Inferior parietal cortex (tissue), 1 donor: ENCODE measurements around the gene ARID3C.

ENCODE experiments used
- DNase-seq: peaks from one replicate; pipeline ENCODE4 v3.0.0-alpha.2; 2016; ENCODE audit errors: extremely low spot score

The ARID3C gene

DNA sequence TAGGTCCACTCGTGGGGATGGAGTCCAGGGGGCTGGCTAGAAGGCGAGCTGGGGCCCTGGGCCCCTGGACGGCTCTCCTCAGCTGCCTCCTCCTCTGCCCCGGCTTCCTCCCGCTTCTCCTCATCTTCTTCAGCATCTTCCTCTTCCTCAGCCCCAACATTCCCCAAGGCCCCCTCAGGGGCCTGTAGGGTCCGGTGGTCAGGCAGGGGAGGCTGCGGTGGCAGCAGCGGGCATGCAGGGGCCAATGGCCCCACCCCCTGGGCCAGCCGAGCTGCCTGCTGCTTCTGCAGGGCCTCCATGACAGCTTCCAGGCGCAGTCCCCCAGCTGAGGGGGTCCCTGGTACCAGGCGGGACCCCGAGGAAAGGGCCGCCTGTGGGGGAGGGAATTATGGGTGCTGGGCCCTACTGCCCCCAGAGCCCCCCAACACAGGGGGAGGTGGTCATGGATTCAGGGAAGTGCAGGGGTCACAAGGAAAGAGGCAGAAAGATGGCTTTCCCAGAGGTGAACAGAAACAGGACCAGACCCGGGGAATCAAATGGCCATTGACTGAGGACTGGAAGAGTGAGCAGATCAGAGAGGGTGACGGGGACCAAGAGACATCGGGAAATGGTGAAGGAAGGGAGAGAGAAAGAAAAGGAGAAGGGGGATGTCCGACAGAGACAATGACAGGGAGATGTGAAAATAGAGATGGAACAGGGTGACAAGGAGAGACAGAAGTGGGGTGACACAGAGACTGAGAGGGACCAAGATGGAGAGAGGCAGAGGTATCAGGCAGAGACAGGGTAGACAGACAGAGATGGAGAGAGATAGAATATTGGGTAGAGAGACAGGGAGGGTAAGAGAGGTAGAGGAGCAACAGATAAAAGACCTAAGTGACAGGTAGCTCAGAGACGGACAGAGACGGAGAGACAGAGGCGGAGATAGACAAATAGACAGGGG, 880 bp downstream of the ARID3C start:
- DNase-seq: no peak

DNA sequence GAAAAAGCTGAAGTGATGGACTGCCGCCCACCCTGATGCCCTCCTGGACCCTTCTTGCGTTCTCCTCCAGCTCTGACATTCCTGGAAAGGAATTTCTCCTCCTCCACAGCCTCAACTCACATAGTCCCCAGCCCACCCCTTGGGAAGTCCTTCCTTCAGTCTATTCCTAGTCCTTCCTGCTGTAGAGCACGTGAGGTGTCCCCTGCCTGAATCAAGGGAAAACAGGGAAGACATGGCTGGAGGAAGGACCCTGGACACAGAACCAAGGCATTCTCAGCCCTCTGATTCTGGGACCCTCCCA, 3.7 kb downstream of the ARID3C start:
- no peak for DNase-seq

DNA sequence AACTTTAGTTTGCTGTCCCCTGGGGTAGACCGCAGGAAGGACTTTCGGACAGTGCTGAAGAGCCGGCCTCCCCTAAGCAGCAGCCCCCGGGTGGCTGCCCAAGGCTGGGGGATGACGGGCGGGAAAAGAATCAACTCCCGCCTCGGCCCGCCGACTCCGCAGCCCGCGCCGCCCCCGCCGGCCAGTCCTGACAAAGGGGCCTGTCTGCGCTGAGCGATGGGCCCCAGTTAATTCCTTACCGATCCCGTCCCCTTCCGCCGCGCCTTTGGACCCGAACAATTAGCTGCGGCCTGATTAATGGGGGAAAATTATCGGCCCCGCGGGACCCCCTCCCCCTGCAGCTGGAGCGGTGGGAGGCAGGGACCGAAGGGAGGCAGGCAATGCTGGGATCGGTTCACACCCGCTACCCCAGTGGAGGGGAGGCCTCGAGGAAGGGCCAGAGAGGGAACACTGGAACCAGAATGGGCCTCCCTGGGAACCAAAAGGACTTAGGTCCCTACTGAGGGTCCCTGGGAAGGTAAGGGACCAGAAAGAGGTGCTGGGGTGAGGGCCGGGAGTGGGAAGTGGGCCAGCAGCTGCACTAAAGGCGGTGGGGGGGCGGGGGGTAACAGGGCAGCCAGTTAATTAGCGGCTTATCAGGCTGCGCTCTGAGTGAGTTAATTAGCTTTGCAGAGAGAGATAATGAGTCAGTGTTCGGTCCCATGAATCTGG, 4.2 kb downstream of the ARID3C start:
- no peak for DNase-seq

DNA sequence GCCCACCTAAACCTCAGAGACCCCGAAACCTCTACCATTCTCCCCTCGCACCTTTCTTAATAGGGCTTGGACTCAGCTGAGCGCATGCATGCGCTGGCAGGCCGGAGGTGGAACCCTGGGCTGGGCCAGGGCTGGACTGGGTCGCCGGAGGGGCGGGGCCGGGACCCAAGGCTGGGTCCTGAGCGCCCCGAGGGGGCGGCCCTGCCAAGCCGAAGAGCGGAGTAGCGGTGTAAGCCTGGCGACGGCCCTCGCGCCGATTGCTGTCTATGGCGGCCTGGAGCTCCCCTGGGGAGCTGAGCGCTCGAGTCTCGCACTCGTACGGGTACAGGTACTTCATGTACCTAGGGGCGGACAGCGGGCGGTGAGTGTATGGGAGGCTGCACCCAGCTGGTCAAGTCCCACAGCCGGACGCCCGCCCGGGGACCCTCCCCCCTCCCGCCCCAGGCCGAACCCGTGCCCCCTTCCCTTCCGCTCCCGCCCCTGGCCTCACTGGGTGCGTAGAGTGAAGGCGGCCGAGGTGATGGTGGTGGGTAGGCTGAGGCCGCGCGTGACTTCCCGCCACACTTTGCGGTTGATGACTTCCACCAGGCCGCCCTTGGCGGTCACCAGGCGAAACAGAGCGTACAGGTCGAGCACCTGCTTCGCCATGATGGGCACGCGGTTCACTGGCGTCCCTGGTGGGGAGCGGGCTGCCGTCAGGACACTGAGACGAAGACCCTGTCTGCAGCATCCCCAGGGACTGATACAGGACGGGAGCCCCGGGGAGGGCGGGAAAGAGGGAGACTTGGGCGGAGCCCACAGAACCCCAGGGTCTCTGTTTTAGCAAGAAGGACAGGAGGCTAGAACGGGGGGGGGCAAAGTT, 5.3 kb downstream of the ARID3C start:
- DNase-seq: no peak

DNA sequence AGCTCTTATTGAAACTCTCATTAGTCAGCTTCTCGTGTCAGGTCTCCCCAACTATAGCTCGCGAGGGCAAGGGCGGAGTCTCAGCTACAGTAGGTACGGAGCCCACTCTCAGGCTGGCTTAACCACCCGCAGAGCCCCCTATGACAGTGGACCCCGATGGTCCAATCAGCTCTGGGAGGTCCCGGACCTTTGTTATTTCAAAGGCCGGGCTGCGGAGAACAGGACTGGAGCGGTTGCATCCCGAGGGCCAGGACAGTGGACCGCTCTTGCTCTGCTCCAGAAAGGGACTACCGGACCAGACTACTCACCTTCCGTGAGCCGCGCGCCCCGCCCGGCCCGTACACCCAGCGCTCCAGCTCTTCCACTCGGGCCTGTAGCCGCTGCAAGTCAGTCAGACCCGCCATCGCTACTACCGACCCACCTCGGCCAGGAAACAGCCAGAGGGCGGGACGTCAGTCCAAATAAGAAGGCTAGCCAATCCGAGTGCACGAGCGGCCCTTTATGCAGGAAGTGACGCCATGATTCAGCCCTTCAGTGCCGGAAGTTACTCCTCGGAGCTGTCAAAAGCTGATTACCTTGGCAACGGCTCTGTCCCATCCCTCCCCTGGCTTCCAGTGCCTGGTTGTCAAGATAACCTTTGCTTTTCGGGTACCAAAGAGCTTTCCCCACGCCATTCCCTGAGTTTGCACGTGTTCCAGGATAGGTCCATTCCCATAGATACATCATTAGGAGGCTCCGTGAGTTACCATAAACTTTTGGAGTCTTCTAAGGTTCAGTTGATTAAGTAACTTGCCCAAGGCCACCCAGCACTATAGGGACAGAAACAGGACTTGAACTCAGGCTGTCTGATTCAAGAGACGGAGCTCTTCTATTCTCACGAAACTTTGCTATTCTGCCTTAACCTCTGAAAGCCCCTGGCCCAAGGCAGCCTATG, 8.5 kb downstream of the ARID3C start, which contains the start of gene DCTN3:
Gene DCTN3, minus strand, starts transcription at position 435 of the 934 bp plus-strand sequence. Its CDS starts 31 bp downstream, at position 404.
- DNase-seq: peak; percentile 97

DNA sequence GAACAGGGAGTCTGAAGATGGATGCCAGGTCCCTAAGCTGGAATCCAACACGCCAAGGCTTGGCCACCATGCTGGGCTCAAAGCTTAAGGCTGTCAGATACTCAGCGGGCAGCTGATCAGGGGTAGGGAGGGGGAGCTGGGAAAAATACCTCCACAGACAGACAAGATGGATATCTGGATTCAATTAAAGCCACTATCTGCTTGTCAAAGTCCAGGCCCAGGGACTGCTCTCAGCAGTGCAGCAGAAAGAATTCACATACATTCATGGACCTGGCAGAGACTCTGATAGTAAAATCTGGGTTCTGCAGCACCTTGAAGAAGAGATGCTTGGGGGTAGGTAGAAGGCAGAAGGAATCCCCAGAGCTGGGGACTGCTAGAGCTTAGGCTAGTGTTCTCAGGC, 13.7 kb downstream of the ARID3C start:
- no peak for DNase-seq

DNA sequence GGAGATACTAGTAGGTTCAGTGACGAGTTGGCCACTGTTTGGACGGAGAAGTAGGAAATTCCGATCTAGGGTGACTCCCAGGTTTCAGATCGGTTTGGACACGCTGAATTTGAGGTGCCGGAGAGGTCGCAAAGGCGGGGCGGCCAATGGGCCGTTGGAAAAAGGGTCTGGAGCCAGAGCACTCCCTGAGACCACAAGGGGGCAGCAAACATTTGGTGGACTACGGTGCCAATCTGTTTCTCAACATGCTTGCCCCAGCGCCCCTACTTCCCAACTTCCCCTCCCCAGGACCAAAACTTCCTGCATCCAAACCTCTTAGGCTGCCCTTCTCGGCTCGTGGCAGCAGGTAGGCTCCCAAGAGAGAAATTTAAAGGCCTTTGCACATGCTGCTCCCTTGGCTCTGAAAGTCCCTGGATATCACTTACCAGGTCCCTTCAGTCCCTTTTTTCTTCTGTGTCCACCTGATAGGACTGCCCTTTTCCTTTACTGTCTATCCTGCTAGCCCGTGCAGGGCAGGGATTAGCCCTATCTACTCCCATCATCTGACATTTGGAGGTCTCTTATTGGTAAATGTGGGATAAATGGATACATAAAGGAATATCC, 16.0 kb downstream of the ARID3C start:
- peak; percentile 89 for DNase-seq

DNA sequence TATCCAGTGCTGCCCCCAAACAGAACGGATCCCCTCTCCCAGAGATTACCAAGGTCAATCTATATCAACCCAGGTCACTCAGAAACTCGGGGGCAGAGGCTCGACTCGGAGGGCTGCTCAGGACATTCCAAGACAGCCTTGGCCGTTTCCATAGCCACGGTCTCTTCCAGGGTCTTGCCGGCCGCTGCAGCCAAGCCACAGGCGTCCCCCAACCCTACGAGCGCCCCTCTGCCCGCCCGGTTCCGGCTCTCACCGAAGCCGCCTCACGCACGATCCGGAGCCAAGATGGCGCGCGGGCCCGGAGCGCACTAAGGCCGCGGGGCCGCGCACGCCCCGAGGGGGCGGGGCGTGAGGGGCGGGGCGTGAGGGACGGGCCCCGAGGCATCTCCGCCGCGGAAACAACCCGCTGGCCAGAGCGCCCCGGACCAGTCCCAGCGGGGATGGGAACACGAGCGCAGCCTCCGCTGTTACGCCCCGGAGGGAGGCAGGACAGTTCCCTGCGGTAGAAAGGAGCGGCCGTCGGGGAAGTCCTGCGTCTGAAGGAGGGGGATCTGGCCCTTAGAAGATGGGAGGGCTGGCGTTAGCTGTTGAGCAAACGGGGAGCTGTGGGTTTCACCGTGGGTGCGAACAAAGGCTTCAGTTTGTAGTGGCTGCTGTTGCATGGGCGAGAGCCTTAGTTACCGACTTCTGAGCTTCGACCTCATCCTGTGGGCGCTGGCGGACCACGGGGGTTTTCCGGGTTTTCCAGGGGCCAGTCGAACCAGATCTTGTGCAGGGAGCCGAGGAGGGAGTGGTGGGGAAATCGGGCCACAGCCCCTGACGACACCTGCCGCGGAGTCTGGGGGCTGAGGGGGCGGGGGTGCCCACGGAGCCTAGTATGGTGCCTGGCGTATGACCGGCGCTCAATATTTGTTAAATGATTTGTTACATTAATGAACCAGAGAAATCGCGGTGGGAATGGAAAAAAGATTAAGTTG, 16.8 kb downstream of the ARID3C start, which contains the start of gene RPP25L:
Gene RPP25L, minus strand, starts transcription at position 287 of the 977 bp plus-strand sequence. CDS start 801 bp downstream, outside the sequence.
- DNase-seq: peak; percentile 86

DNA sequence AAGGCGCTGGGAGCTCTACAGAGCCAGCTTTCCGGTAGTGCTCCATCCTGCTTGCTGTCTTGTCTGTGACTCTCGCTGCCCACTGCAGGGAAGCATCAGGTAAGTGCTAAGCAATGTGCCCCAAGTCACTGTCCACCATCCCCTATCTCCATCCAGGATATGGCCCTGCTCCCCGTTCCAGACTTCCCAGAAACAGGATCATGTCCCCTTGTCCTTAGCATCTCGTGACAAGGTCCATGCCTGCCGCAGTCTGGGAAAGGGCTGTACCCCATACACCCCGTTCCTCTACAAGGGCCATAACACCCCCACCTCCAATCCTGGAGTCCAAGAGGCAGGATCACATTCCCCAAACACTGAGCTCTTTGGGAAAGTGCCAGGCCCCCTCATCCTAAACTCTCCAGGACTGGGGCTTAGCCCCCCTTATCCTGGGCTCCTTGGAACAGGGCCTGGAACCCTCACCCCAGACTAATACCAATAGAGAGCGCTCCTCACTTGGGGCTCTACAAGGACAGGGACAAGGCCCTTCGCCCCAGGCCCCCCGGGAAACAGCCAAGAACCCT, 17.5 kb downstream of the ARID3C start:
- no peak for DNase-seq

DNA sequence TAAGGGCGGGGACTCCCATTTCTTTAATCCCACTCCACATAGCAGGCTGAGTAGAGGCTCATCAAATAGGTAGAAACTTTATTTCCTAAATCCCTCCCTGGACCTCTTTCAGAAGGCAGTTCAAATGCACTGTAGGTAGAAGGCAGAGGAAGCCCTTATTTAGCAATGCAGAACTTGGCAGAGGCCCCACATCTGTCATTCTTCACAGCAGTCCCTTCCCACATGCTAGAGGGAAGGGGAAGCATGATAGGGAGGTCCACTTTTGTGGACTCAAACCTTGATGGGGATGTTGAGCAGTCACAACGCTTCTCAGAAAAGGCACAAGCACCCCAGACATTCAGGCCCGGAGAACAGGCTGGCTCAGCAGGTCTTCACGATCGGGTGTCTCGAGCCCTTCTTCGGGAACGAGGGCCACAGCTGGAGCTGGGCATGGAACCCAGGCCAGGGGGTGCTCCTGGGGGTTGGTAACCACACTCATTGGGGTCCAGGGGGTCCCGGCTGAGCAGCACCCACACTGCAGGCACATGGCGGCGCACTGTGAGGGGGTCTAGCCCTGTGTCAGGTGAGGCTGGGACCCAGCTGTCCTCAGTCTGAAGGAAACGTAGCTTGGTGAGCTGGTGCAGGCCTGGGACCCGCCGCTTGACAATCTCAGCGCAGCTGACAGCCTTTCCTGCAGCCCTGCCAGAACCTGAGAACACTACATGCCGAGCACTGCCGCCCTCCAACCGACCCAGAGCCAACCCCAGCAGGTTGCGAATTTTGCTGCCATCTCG, 18.2 kb downstream of the ARID3C start:
- no peak for DNase-seq

DNA sequence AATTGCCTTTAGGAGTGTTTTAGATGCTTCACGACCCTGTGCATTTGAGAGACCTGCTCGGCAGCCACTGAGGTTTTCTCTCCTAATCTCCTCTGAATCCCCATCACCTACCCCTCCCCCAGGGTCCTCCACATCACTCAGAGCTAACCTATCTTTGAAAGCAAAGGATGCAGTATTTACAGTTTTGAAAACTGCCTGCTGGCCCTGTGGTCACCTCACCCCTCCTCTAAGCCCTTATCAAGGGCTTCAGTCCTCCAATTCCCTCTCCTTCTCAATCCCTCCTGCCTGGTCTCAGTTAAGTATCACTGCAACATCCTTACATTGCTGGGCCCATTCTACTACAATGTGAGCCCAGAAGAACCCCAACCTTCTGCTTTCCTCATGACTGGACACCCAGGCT, 21.5 kb downstream of the ARID3C start:
- DNase-seq: no peak

DNA sequence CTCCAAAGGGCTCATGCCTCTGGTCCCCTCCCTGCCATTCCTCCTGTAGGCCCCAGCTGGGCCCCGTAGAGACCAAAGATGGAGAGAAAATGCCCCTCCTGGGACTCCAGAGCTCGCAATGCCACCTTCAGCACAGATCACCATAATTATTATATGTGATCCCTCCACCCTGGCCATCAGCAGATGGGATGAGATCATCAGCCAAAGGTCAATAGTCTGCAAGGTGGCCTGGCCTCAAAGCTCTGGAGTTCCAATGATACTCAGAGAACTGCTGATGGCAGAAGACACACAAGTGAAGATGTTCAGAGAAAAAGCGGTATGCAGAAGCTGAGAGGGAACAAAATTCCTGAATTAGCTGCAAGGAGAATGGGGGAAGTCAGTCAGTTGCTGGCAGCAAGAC, 22.0 kb downstream of the ARID3C start:
- DNase-seq: no peak

DNA sequence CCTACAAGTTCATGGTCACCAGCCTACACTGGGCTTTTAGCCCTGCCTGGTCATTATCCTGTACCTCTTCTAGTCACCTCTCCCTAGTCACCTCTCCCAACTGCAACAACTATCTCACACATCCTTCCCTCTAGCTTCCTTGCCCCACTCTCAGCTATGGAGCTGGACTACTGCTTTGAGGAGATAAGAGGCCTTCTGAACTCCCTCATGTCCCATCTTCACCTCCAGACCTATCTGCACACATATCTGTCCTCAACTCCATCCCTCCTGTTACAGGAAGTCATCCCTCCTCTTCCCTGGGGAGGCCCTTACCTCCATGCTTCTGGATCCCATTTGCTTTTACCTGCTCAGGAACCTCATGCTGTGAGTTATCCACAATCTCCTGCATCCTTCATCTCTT, 22.7 kb downstream of the ARID3C start:
- DNase-seq: no peak

DNA sequence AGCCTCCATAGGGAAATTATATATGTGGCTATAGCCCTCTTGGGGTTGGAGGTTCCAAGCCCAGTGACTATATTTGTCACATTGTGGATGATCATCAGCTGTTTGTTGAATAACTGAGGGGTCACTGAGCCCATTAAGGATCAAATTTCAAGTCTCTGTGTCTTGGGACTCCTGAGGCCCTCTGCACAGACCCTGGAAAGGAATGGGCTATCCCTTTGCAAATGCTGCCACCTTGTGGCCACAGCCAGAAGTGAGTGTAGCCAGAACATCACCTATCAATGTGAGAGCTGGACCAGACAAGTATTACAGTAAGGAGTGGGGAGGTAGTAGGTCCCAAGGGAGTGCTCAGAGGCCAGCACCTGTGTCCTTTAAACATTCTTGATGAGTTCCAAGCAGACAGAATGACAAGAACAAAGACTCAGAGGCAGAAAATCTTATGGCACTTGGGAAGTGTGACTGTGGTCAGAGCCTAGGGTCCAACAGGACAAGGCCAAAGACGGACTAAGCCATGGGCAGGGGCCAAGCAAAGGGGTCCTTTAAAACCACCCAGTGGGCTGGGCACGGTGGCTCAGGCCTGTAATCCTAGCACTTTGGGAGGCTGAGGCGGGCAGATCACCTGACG, 25.1 kb downstream of the ARID3C start:
- DNase-seq: peak; percentile 95

DNA sequence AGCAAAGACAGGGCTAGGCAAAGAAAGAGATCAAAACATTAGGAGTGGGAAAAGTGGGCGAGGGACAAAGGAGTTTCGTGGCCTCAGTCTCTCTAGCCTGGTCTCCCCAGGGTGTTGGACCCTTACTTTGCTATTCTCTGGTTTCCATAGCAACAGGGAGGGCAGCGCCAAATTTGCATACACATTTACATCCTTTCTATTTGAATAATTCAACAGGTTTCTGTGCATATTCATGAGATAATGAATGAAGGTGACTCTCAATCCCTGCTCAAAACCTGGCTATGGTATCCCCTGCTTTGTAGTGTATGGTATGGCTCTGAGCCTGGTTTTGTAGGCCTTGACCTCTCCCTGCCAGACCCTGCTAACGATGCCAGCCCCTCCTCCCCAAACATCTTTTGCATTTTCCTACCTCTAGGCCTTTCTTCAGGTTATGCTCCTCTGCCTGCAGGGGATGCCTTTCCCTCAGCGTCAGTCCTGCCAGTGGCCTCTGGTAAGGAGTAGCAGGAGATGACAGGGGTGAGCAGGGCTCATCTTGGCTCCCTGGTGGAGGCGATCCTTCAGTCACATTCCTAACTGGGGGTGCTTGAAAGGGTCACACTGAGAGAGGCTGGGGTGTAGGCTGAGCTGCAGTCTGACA, 26.8 kb downstream of the ARID3C start:
- no peak for DNase-seq

DNA sequence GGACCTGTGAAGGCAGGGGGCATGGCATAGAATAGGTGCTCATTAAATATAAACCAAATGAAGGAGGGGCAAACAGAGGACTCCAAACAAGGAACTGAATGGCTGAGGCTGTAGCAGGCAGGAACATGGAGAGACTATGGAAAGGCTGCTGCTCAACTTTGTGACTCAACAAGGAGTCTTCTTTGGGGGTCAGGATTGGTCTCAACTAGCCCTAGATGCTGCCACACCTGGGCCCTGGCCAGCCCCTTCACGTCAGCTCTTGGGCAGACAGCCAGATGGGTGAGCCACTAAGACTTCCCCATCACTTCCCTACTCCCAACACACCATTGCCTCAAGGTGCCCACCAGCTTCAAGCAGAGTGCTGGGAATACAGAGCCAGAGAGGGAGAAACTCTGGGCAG, 28.0 kb downstream of the ARID3C start:
- DNase-seq: no peak

DNA sequence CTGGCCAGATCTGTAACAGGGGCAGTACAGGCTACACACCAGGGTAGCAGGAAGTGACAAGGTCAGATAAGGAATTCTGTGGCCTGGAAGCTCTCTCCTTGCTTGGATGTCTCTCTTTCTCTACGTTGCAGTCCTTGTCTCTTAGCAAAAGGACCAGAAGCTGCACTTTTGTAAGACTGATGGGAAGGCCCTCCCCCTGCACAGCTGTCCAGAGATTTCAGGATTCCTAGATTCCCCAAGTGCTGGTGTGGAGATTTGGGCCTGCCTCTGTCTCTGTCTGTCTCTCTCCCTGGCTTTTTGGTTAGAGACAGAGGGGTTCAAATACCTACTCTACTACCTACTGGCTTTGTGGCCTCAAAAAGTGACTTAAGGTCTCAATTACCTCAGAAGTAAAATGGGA, 29.3 kb downstream of the ARID3C start:
- DNase-seq: no peak
